GM21619 (cell line): ENCODE data around the gene MSI2.

Experiments
- ATAC-seq: cut with Tn5 transposase; IDR thresholded peaks from one replicate; pipeline ENCODE4 v1.9.1; 2021; ENCODE audit not compliant: unreplicated experiment

MSI2 gene

DNA sequence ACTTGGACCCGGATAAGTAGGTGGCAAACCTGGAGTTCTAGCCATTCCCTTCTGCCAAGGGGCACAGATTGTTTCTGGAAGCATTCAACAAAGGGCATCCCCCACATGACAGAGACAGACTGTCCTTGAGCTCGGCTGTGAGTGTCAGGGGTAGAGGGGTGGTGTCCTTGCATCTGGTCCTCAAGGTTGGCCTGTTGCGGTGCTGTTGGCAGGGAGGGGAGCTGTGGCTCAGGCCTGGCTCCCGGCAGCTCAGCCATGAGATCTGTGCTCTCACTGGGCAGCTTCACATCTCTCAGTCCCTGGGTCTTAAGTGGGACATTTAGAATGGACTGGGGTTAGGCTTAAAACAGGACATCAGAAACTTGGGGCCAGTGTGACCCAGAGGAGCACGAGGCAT lies 468.4 kb downstream of the MSI2 start:
- no peak for ATAC-seq

GRCh38 chr17:57726213-57726790 lies 470.0 kb downstream of the MSI2 start:
- no peak for ATAC-seq

GRCh38 chr17:57726838-57727237 lies 470.5 kb downstream of the MSI2 start:
- ATAC-seq, result no peak

DNA sequence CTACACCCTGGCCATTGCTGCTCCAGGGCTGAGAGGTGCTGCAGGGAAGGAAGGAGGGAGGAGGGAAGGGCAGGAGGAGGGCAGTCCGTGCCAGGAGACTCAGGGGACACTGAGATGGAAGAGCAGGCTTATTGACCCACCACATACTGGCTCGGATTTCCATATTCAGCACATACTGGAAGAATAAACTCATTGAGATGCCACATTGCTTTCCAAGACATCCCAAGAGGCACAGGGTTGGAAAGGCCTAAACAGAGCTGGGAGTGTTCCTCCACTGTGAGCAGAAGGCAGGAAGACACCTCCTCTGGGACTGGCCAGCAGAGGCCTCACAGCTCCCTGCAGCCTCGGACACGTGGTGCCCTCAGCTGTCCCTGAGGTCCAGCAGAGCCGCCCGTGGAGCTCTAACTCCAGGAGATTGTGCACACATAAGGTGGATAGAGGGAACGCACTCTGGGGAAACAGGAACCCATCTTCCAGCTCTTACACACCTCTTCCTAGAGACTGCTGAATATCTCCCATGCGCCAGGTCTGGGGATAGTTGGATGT lies 471.4 kb downstream of the MSI2 start:
- ATAC-seq, result no peak

GRCh38 chr17:57730026-57730701 lies 473.8 kb downstream of the MSI2 start:
- ATAC-seq, result no peak

DNA sequence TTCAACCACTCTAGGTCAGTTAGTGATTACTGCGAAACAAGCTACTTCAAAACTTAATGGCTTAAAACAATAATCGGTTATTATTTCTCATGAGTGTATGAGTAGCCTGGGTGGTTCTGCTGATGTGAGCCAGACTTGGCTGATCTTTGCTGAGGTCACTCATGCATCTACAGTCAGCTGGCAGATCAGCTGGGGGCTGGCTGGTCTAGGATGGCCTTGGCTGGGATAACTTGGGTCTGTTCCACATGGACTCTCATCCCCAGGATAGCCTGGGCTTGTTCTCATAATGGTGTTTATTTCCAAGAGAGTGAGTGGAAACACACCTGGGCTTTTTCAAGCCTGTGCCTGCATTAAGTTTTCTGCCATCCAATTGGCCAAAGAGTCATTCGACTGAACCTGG lies 475.7 kb downstream of the MSI2 start:
- ATAC-seq, result no peak

DNA sequence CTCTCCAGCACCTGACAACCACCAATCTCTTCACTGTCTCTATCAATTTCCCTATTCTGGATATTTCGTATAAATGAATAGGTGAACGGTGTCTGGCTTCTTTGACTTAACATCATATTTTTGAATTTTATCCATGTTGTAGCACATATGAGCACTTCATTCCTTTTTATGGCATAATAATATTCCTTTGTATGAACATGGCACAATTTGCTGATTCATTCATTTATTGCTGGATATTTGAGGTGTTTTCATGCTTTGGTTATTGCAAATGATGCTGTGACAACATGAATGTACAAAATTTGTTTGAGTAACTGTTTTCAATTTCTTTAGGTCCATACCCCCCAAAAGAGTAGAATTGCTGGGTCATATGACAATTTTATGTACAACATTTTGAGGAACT lies 476.8 kb downstream of the MSI2 start:
- ATAC-seq, result no peak
